Parathyroid adenoma (tissue), 2 donors: Measurements from ENCODE around the gene LDLRAP1.

Source experiments
- H2AFZ ChIP-seq: fragments of 300-600 bp; sonication (generic); one replicate; pipeline ENCODE4 v1.7.0; 2017; ENCODE audit warnings: antibody characterized with exemption, mild to moderate bottlenecking
- H3K27ac ChIP-seq: fragments of 300-600 bp; sonication (generic); one replicate; pipeline ENCODE4 v1.7.0; 2017
- H3K27me3 ChIP-seq: fragments of 300-600 bp; sonication (generic); one replicate; pipeline ENCODE4 v1.7.0; 2017; ENCODE audit warnings: low read length; ENCODE audit not compliant: control insufficient read depth, insufficient read depth
- H3K36me3 ChIP-seq: fragments of 300-600 bp; sonication (generic); one replicate; pipeline ENCODE4 v1.7.0; 2017; ENCODE audit warnings: low read length; ENCODE audit not compliant: control insufficient read depth, insufficient read depth
- H3K4me1 ChIP-seq: fragments of 300-600 bp; sonication (generic); one replicate; pipeline ENCODE4 v1.7.0; 2017; ENCODE audit warnings: control low read depth
- H3K4me2 ChIP-seq: fragments of 300-600 bp; sonication (generic); one replicate; pipeline ENCODE4 v1.7.0; 2017; ENCODE audit warnings: low read length
- H3K4me3 ChIP-seq: fragments of 300-600 bp; sonication (generic); one replicate; pipeline ENCODE4 v1.7.0; 2017; ENCODE audit warnings: low read depth, low read length
- H3K79me2 ChIP-seq: fragments of 300-600 bp; sonication (generic); one replicate; pipeline ENCODE4 v1.7.0; 2017; ENCODE audit warnings: control low read depth
- H3K9ac ChIP-seq: fragments of 300-600 bp; sonication (generic); one replicate; pipeline ENCODE4 v1.7.0; 2017; ENCODE audit warnings: mild to moderate bottlenecking
- H3K9me3 ChIP-seq: fragments of 300-600 bp; sonication (generic); one replicate; pipeline ENCODE4 v1.7.0; 2017; ENCODE audit warnings: low read length; ENCODE audit not compliant: control insufficient read depth
- CTCF ChIP-seq: fragments of 300-600 bp; sonication (generic); IDR thresholded peaks from one replicate; pipeline ENCODE4 v1.7.0; 2017; ENCODE audit warnings: antibody characterized with exemption, mild to moderate bottlenecking
- donor health status: primary hyperparathyroidism.

The LDLRAP1 gene

GRCh38 chr1:25560788-25561187, 17.4 kb downstream of the LDLRAP1 start:
- H3K4me2 ChIP-seq = no peak overlapping the region
- H3K4me3 ChIP-seq = no peak overlapping the region
- H3K9ac ChIP-seq = no peak overlapping the region
- no peak overlapping the region for H3K27ac ChIP-seq
- no peaks in the 10 kb centered on the region for H3K4me1 ChIP-seq
- TF ChIP-seq CTCF = no peak
- no peaks in the 10 kb centered on the region for H3K79me2 ChIP-seq
- H3K27me3 ChIP-seq = no peaks in the 10 kb centered on the region
- H2AFZ ChIP-seq = no peak overlapping the region
- no peaks in the 10 kb centered on the region for H3K36me3 ChIP-seq
- no peaks in the 10 kb centered on the region for H3K9me3 ChIP-seq

GRCh38 chr1:25561421-25562100, 18.2 kb downstream of the LDLRAP1 start:
- H3K79me2 ChIP-seq = no peaks in the 10 kb centered on the region
- H3K36me3 ChIP-seq = no peaks in the 10 kb centered on the region
- no peak overlapping the region for H3K4me2 ChIP-seq
- no peaks in the 10 kb centered on the region for H3K4me1 ChIP-seq
- H3K9me3 ChIP-seq = no peaks in the 10 kb centered on the region
- no peak overlapping the region for H3K27ac ChIP-seq
- no peak overlapping the region for H2AFZ ChIP-seq
- TF ChIP-seq CTCF = no peak
- no peaks in the 10 kb centered on the region for H3K27me3 ChIP-seq
- no peak overlapping the region for H3K9ac ChIP-seq
- no peak overlapping the region for H3K4me3 ChIP-seq

DNA sequence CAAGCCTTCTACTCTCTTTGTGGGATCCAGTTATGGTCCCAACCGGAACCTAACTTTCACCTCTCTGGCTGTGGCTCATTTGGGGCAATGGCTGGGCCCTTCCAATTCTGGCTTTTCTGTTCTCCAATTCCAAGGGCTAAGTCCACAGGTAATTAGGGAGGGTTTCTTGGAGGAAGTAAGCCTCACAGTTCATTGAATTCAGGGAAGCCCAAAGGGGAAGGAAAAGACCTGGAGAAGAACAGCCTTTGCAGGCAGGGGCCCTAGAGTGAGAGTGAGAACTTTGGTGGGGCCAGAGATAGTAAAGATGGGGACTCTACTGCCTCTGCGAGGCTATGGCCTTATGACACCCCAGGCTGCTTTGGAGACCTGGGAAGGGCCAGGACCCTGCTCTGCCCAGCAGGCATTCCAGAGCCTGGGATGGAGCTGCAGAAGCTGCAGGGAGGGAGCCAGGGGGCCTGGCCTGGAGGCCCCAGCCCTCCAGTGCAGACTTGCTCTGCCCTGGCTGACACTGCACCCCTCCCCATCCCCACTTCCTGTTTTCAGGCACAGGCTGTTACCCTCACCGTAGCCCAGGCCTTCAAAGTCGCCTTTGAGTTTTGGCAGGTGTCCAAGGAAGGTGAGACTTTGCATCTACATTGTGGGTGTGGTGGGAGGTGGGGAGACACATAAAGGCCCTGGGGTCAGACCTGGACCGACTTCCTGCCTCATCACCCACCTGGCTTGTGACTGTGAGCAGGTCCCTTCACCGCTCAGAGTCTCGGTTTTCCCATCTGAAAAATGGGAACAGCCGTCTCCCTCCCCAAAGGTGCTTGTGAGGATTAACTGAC, 18.9 kb downstream of the LDLRAP1 start:
- no peaks in the 10 kb centered on the region for H3K79me2 ChIP-seq
- H3K4me3 ChIP-seq = no peak overlapping the region
- no peaks in the 10 kb centered on the region for H3K27me3 ChIP-seq
- no peak overlapping the region for H2AFZ ChIP-seq
- H3K9ac ChIP-seq = no peak overlapping the region
- no peak overlapping the region for H3K27ac ChIP-seq
- no peak overlapping the region for H3K4me2 ChIP-seq
- no peak for TF ChIP-seq CTCF
- no peaks in the 10 kb centered on the region for H3K36me3 ChIP-seq
- H3K4me1 ChIP-seq = no peaks in the 10 kb centered on the region
- H3K9me3 ChIP-seq = no peaks in the 10 kb centered on the region

GRCh38 chr1:25562928-25563283, 19.5 kb downstream of the LDLRAP1 start:
- Histone ChIP-seq H3K27me3 (no peaks in the 10 kb centered on the region), H3K36me3 (no peaks in the 10 kb centered on the region), H3K79me2 (no peaks in the 10 kb centered on the region), H3K4me2 (no peak overlapping the region), H3K4me3 (no peak overlapping the region), H3K9me3 (no peaks in the 10 kb centered on the region), H2AFZ (no peak overlapping the region), H3K27ac (no peak overlapping the region), H3K4me1 (no peaks in the 10 kb centered on the region), H3K9ac (no peak overlapping the region)
- no peak for TF ChIP-seq CTCF
